H9 (cell line): ENCODE results near the gene TUBGCP6. TPM values are rescaled to one million over a fixed set of nuclear protein-coding genes. Genes with fewer than 3 reads are reported as not detected.

ENCODE experiments used
- DNase-seq: peaks from one replicate; pipeline ENCODE4 v3.0.0-alpha.2; 2017
- H2AFZ ChIP-seq: one replicate; pipeline ENCODE4 v1.6.1; 2013; ENCODE audit warnings: mild to moderate bottlenecking, low read length, control low read depth, moderate library complexity
- H2AK5ac ChIP-seq: 2 replicates; pipeline ENCODE4 v1.6.1; 2013; ENCODE audit warnings: low read length, control low read depth, mixed read lengths; ENCODE audit not compliant: insufficient read length
- H2BK120ac ChIP-seq: one replicate; pipeline ENCODE4 v1.6.1; 2013; ENCODE audit warnings: low read depth, mild to moderate bottlenecking, low read length, control low read depth, inconsistent platforms; ENCODE audit not compliant: poor library complexity, severe bottlenecking
- H2BK12ac ChIP-seq: 2 replicates; pipeline ENCODE4 v1.6.1; 2013; ENCODE audit warnings: low read length, control low read depth, mixed read lengths, low read depth; ENCODE audit not compliant: insufficient read length
- H2BK15ac ChIP-seq: 2 replicates; pipeline ENCODE4 v1.6.1; 2013; ENCODE audit warnings: low read depth, low read length, control low read depth
- H2BK20ac ChIP-seq: one replicate; pipeline ENCODE4 v1.6.1; 2013; ENCODE audit warnings: low read depth, mild to moderate bottlenecking, low read length, control low read depth, inconsistent platforms; ENCODE audit not compliant: poor library complexity, severe bottlenecking
- H2BK5ac ChIP-seq: 2 replicates; pipeline ENCODE4 v1.6.1; 2013; ENCODE audit warnings: low read length, control low read depth, mixed read lengths; ENCODE audit not compliant: insufficient read length
- H3K14ac ChIP-seq: 2 replicates; pipeline ENCODE4 v1.6.1; 2013; ENCODE audit warnings: low read length, control low read depth; ENCODE audit not compliant: insufficient read depth
- H3K18ac ChIP-seq: 2 replicates; pipeline ENCODE4 v1.6.1; 2013; ENCODE audit warnings: low read depth, mild to moderate bottlenecking, mixed read lengths, low read length, control low read depth; ENCODE audit not compliant: insufficient read length
- H3K23ac ChIP-seq: 2 replicates; pipeline ENCODE4 v1.6.1; 2013; ENCODE audit warnings: low read length, control low read depth, mixed read lengths, low read depth; ENCODE audit not compliant: insufficient read length
- H3K23me2 ChIP-seq: 2 replicates; pipeline ENCODE4 v1.6.1; 2013; ENCODE audit warnings: low read depth, mild to moderate bottlenecking, mixed read lengths, low read length, control low read depth; ENCODE audit not compliant: insufficient read length, poor library complexity, severe bottlenecking
- H3K27ac ChIP-seq: 2 replicates; pipeline ENCODE4 v1.5.1; 2013; ENCODE audit warnings: low read length, control low read depth, mixed read lengths, low read depth; ENCODE audit not compliant: insufficient read length
- H3K27me3 ChIP-seq: 2 replicates; pipeline ENCODE4 v1.6.1; 2013; ENCODE audit warnings: low read length, control low read depth, inconsistent platforms; ENCODE audit not compliant: insufficient read depth
- H3K4ac ChIP-seq: 2 replicates; pipeline ENCODE4 v1.6.1; 2013; ENCODE audit warnings: low read depth, mild to moderate bottlenecking, control low read depth, inconsistent platforms, low read length, moderate library complexity
- H3K4me1 ChIP-seq: 2 replicates; pipeline ENCODE4 v1.6.1; 2013; ENCODE audit warnings: low read length, control low read depth, inconsistent platforms; ENCODE audit not compliant: insufficient read depth
- H3K4me2 ChIP-seq: 2 replicates; pipeline ENCODE4 v1.6.1; 2013; ENCODE audit warnings: low read length, control low read depth, mixed read lengths; ENCODE audit not compliant: insufficient read length, insufficient read depth
- H3K56ac ChIP-seq: 2 replicates; pipeline ENCODE4 v1.6.1; 2013; ENCODE audit warnings: low read depth, mild to moderate bottlenecking, mixed read lengths, low read length, control low read depth; ENCODE audit not compliant: insufficient read length
- H3K79me1 ChIP-seq: 2 replicates; pipeline ENCODE4 v1.6.1; 2013; ENCODE audit warnings: low read depth, mild to moderate bottlenecking, moderate library complexity, low read length, control low read depth, inconsistent platforms; ENCODE audit not compliant: insufficient read depth, poor library complexity, severe bottlenecking
- H3K79me2 ChIP-seq: 2 replicates; pipeline ENCODE4 v1.6.1; 2013; ENCODE audit warnings: low read length, control low read depth, inconsistent platforms; ENCODE audit not compliant: insufficient read depth
- H3K9ac ChIP-seq: 2 replicates; pipeline ENCODE4 v1.6.1; 2013; ENCODE audit warnings: low read length, control low read depth, mixed read lengths; ENCODE audit not compliant: insufficient read length; ENCODE audit errors: extremely low read depth
- H3K9me3 ChIP-seq: one replicate; pipeline ENCODE4 v1.6.1; 2013; ENCODE audit warnings: low read depth, low read length, inconsistent platforms; ENCODE audit not compliant: control insufficient read depth
- H3T11ph ChIP-seq: one replicate; pipeline ENCODE4 v1.6.1; 2013; ENCODE audit warnings: mild to moderate bottlenecking, low read length, control low read depth, inconsistent platforms
- H4K20me1 ChIP-seq: one replicate; pipeline ENCODE4 v1.6.1; 2013; ENCODE audit not compliant: control insufficient read depth, insufficient read length, insufficient read depth
- H4K5ac ChIP-seq: 2 replicates; pipeline ENCODE4 v1.6.1; 2013; ENCODE audit warnings: low read depth, mild to moderate bottlenecking, mixed read lengths, low read length, control low read depth; ENCODE audit not compliant: insufficient read length
- H4K8ac ChIP-seq: replicated peaks from 2 replicates; pipeline ENCODE4 v1.6.1; 2013; ENCODE audit warnings: low read length, control low read depth, mixed read lengths, low read depth; ENCODE audit not compliant: insufficient read length
- H4K91ac ChIP-seq: 2 replicates; pipeline ENCODE4 v1.6.1; 2013; ENCODE audit warnings: low read depth, mild to moderate bottlenecking, moderate library complexity, mixed read lengths, low read length, control low read depth; ENCODE audit not compliant: insufficient read length
- H3K27ac Mint-ChIP-seq, 3 experiments: 2 replicates in 2 of 3; 3 replicates in 1 of 3; pipeline ENCODE4 v1.8.0; 2020 to 2021; ENCODE audit warnings: mixed read lengths in 3 of 3, mild to moderate bottlenecking in 1 of 3, moderate library complexity in 1 of 3
- H3K27me3 Mint-ChIP-seq: 2 replicates; pipeline ENCODE4 v1.8.0; 2021; ENCODE audit warnings: low read depth, mild to moderate bottlenecking, moderate library complexity, mixed read lengths
- H3K36me3 Mint-ChIP-seq, 3 experiments: 2 replicates in 2 of 3; 3 replicates in 1 of 3; pipeline ENCODE4 v1.8.0; 2020 to 2021; ENCODE audit warnings: low read depth in 3 of 3, mixed read lengths in 3 of 3; ENCODE audit not compliant: insufficient read depth in 1 of 3
- H3K4me1 Mint-ChIP-seq, 2 experiments: 2 replicates each; pipeline ENCODE4 v1.8.0; 2020; ENCODE audit warnings: mixed read lengths in 2 of 2
- H3K4me3 Mint-ChIP-seq, 2 experiments: 2 replicates in 1 of 2; 3 replicates in 1 of 2; pipeline ENCODE4 v1.8.0; 2020 to 2021; ENCODE audit warnings: mild to moderate bottlenecking in 2 of 2, mixed read lengths in 2 of 2, moderate library complexity in 1 of 2
- H3K9me3 Mint-ChIP-seq, 2 experiments: 2 replicates in 1 of 2; 3 replicates in 1 of 2; pipeline ENCODE4 v1.8.0; 2020; ENCODE audit warnings: mild to moderate bottlenecking in 2 of 2, mixed read lengths in 2 of 2, moderate library complexity in 1 of 2
- CTCF ChIP-seq: fragments of 200-600 bp; sonication (generic); conservative IDR thresholded peaks from 3 replicates; pipeline ENCODE4 v1.8.0; 2021; ENCODE audit warnings: antibody characterized with exemption, mild to moderate bottlenecking
- WGBS: extraction: QIAGEN DNeasy Blood & Tissue Kit; methylation state at CpG from one replicate; pipeline ENCODE4 v1.1.7; 2013; ENCODE audit warnings: missing lambda C conversion rate, low lambda C conversion rate, mixed read lengths; ENCODE audit not compliant: insufficient read length; ENCODE audit errors: extremely low coverage; 5-methylcytosine and 5-hydroxymethylcytosine counted together
- total RNA-seq: library from RNA; stranded (reverse); gene quantifications from 2 replicates; pipeline ENCODE4 v1.2.1, GENCODE V29; 2021

The TUBGCP6 gene
- total RNA-seq, 1 experiment from 2014 or later: 29.0 TPM

DNA sequence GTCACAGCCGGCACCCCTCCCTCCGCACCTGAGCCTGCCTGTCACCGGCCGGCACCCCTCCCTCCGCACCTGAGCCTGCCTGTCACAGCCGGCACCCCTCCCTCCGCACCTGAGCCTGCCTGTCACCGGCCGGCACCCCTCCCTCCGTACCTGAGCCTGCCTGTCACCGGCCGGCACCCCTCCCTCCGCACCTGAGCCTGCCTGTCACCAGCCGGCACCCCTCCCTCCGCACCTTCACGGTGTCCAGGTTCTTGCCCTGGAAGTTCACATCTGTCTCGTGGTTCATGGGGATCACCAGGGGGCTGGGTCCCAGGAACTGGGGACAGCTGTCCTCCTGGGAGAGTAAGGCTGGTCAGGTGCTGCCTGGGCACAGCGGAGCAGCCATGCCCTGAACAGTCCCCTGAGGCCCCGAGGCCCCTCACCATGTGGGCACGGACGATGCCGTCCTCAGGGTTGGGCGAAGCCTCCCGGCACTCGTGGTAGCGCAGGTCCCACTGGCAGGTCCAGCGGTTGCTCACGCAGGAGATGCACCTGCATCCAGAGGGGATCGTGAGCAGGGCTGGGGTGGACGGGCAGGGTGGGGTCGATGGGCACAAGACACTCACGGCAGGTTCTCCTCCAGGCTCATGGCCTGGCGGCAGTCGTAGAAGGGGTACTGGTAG lies 40.9 kb upstream of the TUBGCP6 start:
- H3K4ac ChIP-seq: no peak overlapping the region
- no peak overlapping the region for H2BK12ac ChIP-seq
- no peak overlapping the region for H3K4me2 ChIP-seq
- H3K23me2 ChIP-seq: peaks cover 3% of the 10 kb centered on the region
- no CpG with 5 or more reads among the region's 34 CpGs for WGBS
- no peak overlapping the region for H4K8ac ChIP-seq
- no peak overlapping the region for H2BK15ac ChIP-seq
- H2BK120ac ChIP-seq: no peak overlapping the region
- Mint-ChIP-seq H3K4me3 (no peak overlapping the region; a peak in 1 of 5 replicates), H3K4me1 (no peaks in the 10 kb centered on the region), H3K27ac (no peak overlapping the region), H3K36me3 (peaks cover 14 to 44% (median 40%) of the 10 kb centered on the region in 3 experiments), H3K27me3 (no peaks in the 10 kb centered on the region), H3K9me3 (no peaks in the 10 kb centered on the region; a peak in 1 of 5 replicates)
- H2BK20ac ChIP-seq: no peak overlapping the region
- H3K9me3 ChIP-seq: no peaks in the 10 kb centered on the region
- no peak overlapping the region for H3K27ac ChIP-seq
- H3K23ac ChIP-seq: no peak overlapping the region
- H2BK5ac ChIP-seq: no peak overlapping the region
- no peaks in the 10 kb centered on the region for H3K4me1 ChIP-seq
- H3K14ac ChIP-seq: no peak overlapping the region
- no peaks in the 10 kb centered on the region for H4K20me1 ChIP-seq
- no peak overlapping the region for H4K5ac ChIP-seq
- H3K79me1 ChIP-seq: no peaks in the 10 kb centered on the region
- no peak for TF ChIP-seq CTCF
- no peak overlapping the region for H3K56ac ChIP-seq
- DNase-seq: no peak
- no peaks in the 10 kb centered on the region for H3K27me3 ChIP-seq
- no peak overlapping the region for H2AFZ ChIP-seq
- no peak overlapping the region for H3T11ph ChIP-seq
- H3K79me2 ChIP-seq: no peaks in the 10 kb centered on the region
- no peak overlapping the region for H3K18ac ChIP-seq
- H3K9ac ChIP-seq: no peak overlapping the region
- H2AK5ac ChIP-seq: no peak overlapping the region
- no peak overlapping the region for H4K91ac ChIP-seq
